Endothelial cell of umbilical vein (primary cell): ENCODE data around the gene TMEFF1. TPM values are rescaled to one million over a fixed set of nuclear protein-coding genes. Genes with fewer than 3 reads are reported as not detected.

Experiments used
- BruUV-seq: library from RNA; stranded (reverse); fragments of 400-500 nt; replicated peaks from 2 replicates; lab custom pipeline; 2021; lab: Mats Ljungman, UMichigan
- CTCF ChIA-PET: fragments of 300-600, 350-600 bp; sonication (Branson Sonifier 250); formaldehyde crosslinking; loops from one replicate; lab custom pipeline; 2021; ENCODE audit warnings: antibody characterized with exemption, inconsistent platforms; lab: Charles Lee
- POLR2A ChIA-PET: fragments of 300-600, 350-600 bp; sonication (Branson Sonifier 250); formaldehyde crosslinking; loops from one replicate; lab custom pipeline; 2021; ENCODE audit warnings: antibody characterized with exemption, inconsistent platforms; lab: Charles Lee
- DNase-seq: peaks from one replicate; pipeline ENCODE4 v3.0.0-alpha.2; 2011; ENCODE audit warnings: low read depth, low spot score
- FAIRE-seq: peaks from 2 replicates; lab custom pipeline; 2011; peaks lifted over from hg19 to GRCh38; lab: Jason Lieb, UNC
- H2AFZ ChIP-seq: 2 replicates; pipeline ENCODE4 v1.6.0; 2012; ENCODE audit warnings: low read depth, low read length, control low read depth, inconsistent platforms
- H3K27ac ChIP-seq: 2 replicates; pipeline ENCODE4 v1.5.1; 2011; ENCODE audit warnings: low read depth, mild to moderate bottlenecking, control low read depth, low read length, moderate library complexity; ENCODE audit not compliant: insufficient read depth
- H3K27me3 ChIP-seq, 2 experiments: 2 replicates each; pipeline versions ENCODE4 v1.6.0 to v1.6.1; 2011; ENCODE audit warnings: low read length in 2 of 2, mixed read lengths in 1 of 2; ENCODE audit not compliant: control insufficient read depth in 2 of 2, insufficient read depth in 2 of 2
- H3K36me3 ChIP-seq, 2 experiments: 2 replicates in 1 of 2; 3 replicates in 1 of 2; pipeline ENCODE4 v1.5.1; 2011; ENCODE audit warnings: low read length in 2 of 2, mild to moderate bottlenecking in 1 of 2, moderate library complexity in 1 of 2; ENCODE audit not compliant: control insufficient read depth in 2 of 2, insufficient read depth in 2 of 2; ENCODE audit errors: extremely low read depth in 1 of 2
- H3K4me1 ChIP-seq: 3 replicates; pipeline ENCODE4 v1.5.1; 2011; ENCODE audit warnings: mild to moderate bottlenecking, low read length; ENCODE audit not compliant: control insufficient read depth, insufficient read depth; ENCODE audit errors: extremely low read depth
- H3K4me2 ChIP-seq: 2 replicates; pipeline ENCODE4 v1.6.1; 2011; ENCODE audit warnings: low read length, control low read depth, mixed read lengths; ENCODE audit not compliant: insufficient read depth
- H3K4me3 ChIP-seq, 3 experiments: fragments of 200-600 bp in 1 of 3; sonication (generic), shearing (Covaris generic) in 1 of 3; replicated peaks in 1 of 3; 2 replicates each; pipeline ENCODE4 v1.5.1; 2011 to 2016; ENCODE audit warnings: control low read depth in 3 of 3, low read length in 3 of 3, mild to moderate bottlenecking in 2 of 3, inconsistent platforms in 1 of 3, low read depth in 1 of 3, moderate library complexity in 1 of 3; ENCODE audit not compliant: insufficient read depth in 1 of 3
- H3K79me2 ChIP-seq: 2 replicates; pipeline ENCODE4 v1.6.0; 2012; ENCODE audit warnings: low read length, inconsistent platforms; ENCODE audit not compliant: control insufficient read depth, insufficient read depth
- H3K9ac ChIP-seq: replicated peaks from 2 replicates; pipeline ENCODE3; 2011; ENCODE audit warnings: low read length, control low read depth; ENCODE audit not compliant: insufficient read depth; ENCODE audit errors: extremely low read depth
- H3K9me1 ChIP-seq: replicated peaks from 3 replicates; pipeline ENCODE4 v1.6.0; 2011; ENCODE audit warnings: mild to moderate bottlenecking, low read length; ENCODE audit not compliant: control insufficient read depth, insufficient read depth; ENCODE audit errors: extremely low read depth
- H3K9me3 ChIP-seq: replicated peaks from 2 replicates; pipeline ENCODE4 v1.5.1; 2012; ENCODE audit warnings: low read length, inconsistent platforms; ENCODE audit not compliant: control insufficient read depth, insufficient read depth
- H4K20me1 ChIP-seq: replicated peaks from 2 replicates; pipeline ENCODE3; 2011; ENCODE audit warnings: mild to moderate bottlenecking, low read length; ENCODE audit not compliant: control insufficient read depth, insufficient read depth; ENCODE audit errors: extremely low read depth
- CTCF ChIP-seq, 2 donors: IDR thresholded peaks; 1 replicate in 1 of 2; 2 replicates in 1 of 2; pipeline ENCODE4 v1.5.1; 2011; ENCODE audit warnings: low read length in 2 of 2, mild to moderate bottlenecking in 2 of 2, moderate library complexity in 2 of 2, control low read depth in 1 of 2, inconsistent platforms in 1 of 2, low read depth in 1 of 2; ENCODE audit not compliant: insufficient read depth in 1 of 2; ENCODE audit errors: extremely low read depth in 1 of 2
- EZH2 ChIP-seq: IDR thresholded peaks from 2 replicates; pipeline ENCODE4 v1.6.1; 2012; ENCODE audit warnings: borderline replicate concordance, low read depth, mild to moderate bottlenecking, moderate library complexity, low read length, inconsistent platforms; ENCODE audit not compliant: severe bottlenecking
- FOS ChIP-seq: IDR thresholded peaks from 2 replicates; pipeline ENCODE4 v1.6.1; 2011; ENCODE audit warnings: mild to moderate bottlenecking, low read length, moderate library complexity, borderline replicate concordance; ENCODE audit not compliant: insufficient read depth
- GATA2 ChIP-seq: IDR thresholded peaks from 2 replicates; pipeline ENCODE4 v1.7.0; 2011; ENCODE audit warnings: low read depth, mild to moderate bottlenecking, moderate library complexity, mixed read lengths, low read length; ENCODE audit not compliant: insufficient read length, insufficient read depth
- JUN ChIP-seq: IDR thresholded peaks from 2 replicates; pipeline ENCODE4 v1.6.1; 2011; ENCODE audit warnings: borderline replicate concordance, low read depth; ENCODE audit not compliant: insufficient read length, insufficient read depth
- MAX ChIP-seq: IDR thresholded peaks from 2 replicates; pipeline ENCODE4 v1.6.1; 2011; ENCODE audit not compliant: insufficient read depth, insufficient read length
- MYC ChIP-seq: IDR thresholded peaks from one replicate; pipeline ENCODE4 v1.6.1; 2011; ENCODE audit warnings: mild to moderate bottlenecking, low read depth, low read length
- POLR2A ChIP-seq: IDR thresholded peaks from 2 replicates; pipeline ENCODE4 v1.6.1; 2012; ENCODE audit warnings: low read depth, mild to moderate bottlenecking, control low read depth, low read length
- POLR2AphosphoS5 ChIP-seq: IDR thresholded peaks from 2 replicates; pipeline ENCODE4 v1.6.1; 2012; ENCODE audit warnings: low read depth, mild to moderate bottlenecking, control low read depth, low read length, moderate library complexity; ENCODE audit not compliant: insufficient read depth
- dilution Hi-C: fragments of 300-500 bp; cut with MboI; formaldehyde crosslinking; loops from one replicate; pipeline ENCODE4 v1.15.0; 2019; ENCODE audit warnings: low sequenced_read_pairs; ENCODE audit not compliant: extremely low pct_ligation_motif_present
- intact Hi-C: fragments of 100-400 bp; cut with micrococcal nuclease; formaldehyde crosslinking; loops from one replicate; pipeline ENCODE4 v1.10.0; 2022
- polyA plus RNA-seq, 4 experiments: library from polyadenylated mRNA; depleted of rRNA in 3 of 4; stranded (reverse) in 3 of 4; unstranded in 1 of 4; fragments of >200 nt; gene quantifications; 2 replicates each; pipeline versions ENCODE4 v1.2.1 to v1.2.3, GENCODE V29; 2011 to 2012; ENCODE audit warnings: missing spikeins in 1 of 4
- total RNA-seq: library from RNA; stranded (reverse); gene quantifications from 2 replicates; pipeline ENCODE4 v1.2.3, GENCODE V29; 2021

TMEFF1 gene
- total and polyA plus RNA-seq, 2 donors (not counting 3 experiments of a cell fraction or from before 2014, with no cell fraction given), result 3.0 to 14.6 TPM

- Histone ChIP-seq H3K4me3 (no peak overlapping the region), H3K9ac (no peak overlapping the region), H3K9me3 (no peaks in the 10 kb centered on the region), H2AFZ (no peak overlapping the region), H3K4me1 (peaks cover 26% of the 10 kb centered on the region), H3K36me3 (no peaks in the 10 kb centered on the region), H3K79me2 (peaks cover 87% of the 10 kb centered on the region), H3K9me1 (no peaks in the 10 kb centered on the region), H3K27ac (no peak overlapping the region), H4K20me1 (peaks cover 2% of the 10 kb centered on the region), H3K4me2 (no peak overlapping the region), H3K27me3 (no peaks in the 10 kb centered on the region)
- FAIRE-seq, result no peak
- intact Hi-C loops (no loop called here), dilution Hi-C loops (loop anchor here (25.0 kb wide), 1 partner anchor 95 kb away; no protein-coding TSS in a partner anchor)
- ChIA-PET POLR2A (no interaction called here), CTCF (no interaction called here)
- TF ChIP-seq CTCF (IDR thresholded peaks at IDR 0.05; ENCODE audit: extremely low read depth in 1 of 2, insufficient read depth in 1 of 2, low read depth in 1 of 2, low read length in 2 of 2) (no peak), MYC (no peak), POLR2A (no peak), GATA2 (no peak), POLR2AphosphoS5 (no peak), MAX (no peak), EZH2 (no peak), FOS (no peak), JUN (no peak)
- BruUV-seq, result no TSS peak
- DNase-seq, result no peak
Measured at GRCh38 chr9:100431886-100432285, 41.1 kb upstream of the TMEFF1 start.
